Astrocyte (in vitro differentiated cells and primary cell): ENCODE results near the gene TPST2.

Experiments used
- CTCF ChIP-seq: IDR thresholded peaks from 2 replicates; pipeline ENCODE4 v1.5.1; 2011; ENCODE audit warnings: low read depth, mild to moderate bottlenecking, inconsistent platforms, low read length, moderate library complexity; ENCODE audit not compliant: insufficient read depth
- EZH2 ChIP-seq: IDR thresholded peaks from 2 replicates; pipeline ENCODE4 v1.6.1; 2012; ENCODE audit warnings: mild to moderate bottlenecking, low read length, inconsistent platforms; ENCODE audit not compliant: insufficient read depth

GRCh38 chr22:26573026-26573662, 16.8 kb downstream of the TPST2 start:
- no peak for TF ChIP-seq CTCF
- TF ChIP-seq EZH2, result no peak
